Panc1 (cell line): ENCODE measurements around the gene ZFP62. TPM values are rescaled to one million over a fixed set of nuclear protein-coding genes. Genes with fewer than 3 reads are reported as not detected.

Experiments
- ATAC-seq: fragments of 200-7000 bp; cut with Tn5 transposase; 2 replicates; pipeline ENCODE4 v1.9.1; 2020; ENCODE audit warnings: mild to moderate bottlenecking, moderate library complexity
- BruUV-seq: library from RNA; stranded (reverse); fragments of 400-500 nt; replicated peaks from 2 replicates; lab custom pipeline; 2021; lab: Mats Ljungman, UMichigan
- CTCF ChIA-PET: fragments of 300-600 bp; sonication (Branson Sonifier 250); formaldehyde crosslinking; loops from one replicate; lab custom pipeline; 2022; ENCODE audit warnings: antibody characterized with exemption; lab: Charles Lee
- POLR2A ChIA-PET: fragments of 300-600 bp; sonication (Branson Sonifier 250); formaldehyde crosslinking; loops from one replicate; lab custom pipeline; 2022; ENCODE audit warnings: antibody characterized with exemption; lab: Charles Lee
- DNase-seq: peaks from one replicate; pipeline ENCODE4 v3.0.0-alpha.2; 2010; ENCODE audit warnings: low read depth, low spot score
- H3K27ac ChIP-seq: 2 replicates; pipeline ENCODE4 v1.5.1; 2011; ENCODE audit warnings: mild to moderate bottlenecking, low read length, inconsistent platforms
- H3K27me3 ChIP-seq: fragments of 200-500 bp; sonication (Bioruptor generic); 2 replicates; pipeline ENCODE4 v1.6.0; 2014; ENCODE audit warnings: low read length, inconsistent platforms; ENCODE audit not compliant: control insufficient read depth, insufficient read depth
- H3K36me3 ChIP-seq: fragments of 200-500 bp; sonication (Bioruptor generic); 2 replicates; pipeline ENCODE4 v1.5.1; 2014; ENCODE audit warnings: inconsistent platforms, mild to moderate bottlenecking, low read length, moderate library complexity; ENCODE audit not compliant: control insufficient read depth, insufficient read depth
- H3K4me1 ChIP-seq: 2 replicates; pipeline ENCODE4 v1.5.1; 2011; ENCODE audit warnings: inconsistent platforms, mild to moderate bottlenecking, low read length, moderate library complexity; ENCODE audit not compliant: control insufficient read depth, insufficient read depth
- H3K4me3 ChIP-seq, 2 experiments: 2 replicates each; pipeline ENCODE4 v1.5.1; 2011 to 2012; ENCODE audit warnings: low read depth in 2 of 2, low read length in 2 of 2, mild to moderate bottlenecking in 2 of 2, inconsistent platforms in 1 of 2, moderate library complexity in 1 of 2
- H3K9me3 ChIP-seq: fragments of 200-500 bp; sonication (Bioruptor generic); 2 replicates; pipeline ENCODE4 v1.5.1; 2014; ENCODE audit warnings: low read depth, mild to moderate bottlenecking, inconsistent platforms, low read length, moderate library complexity; ENCODE audit not compliant: control insufficient read depth, insufficient read depth
- POLR2AphosphoS5 ChIP-seq: IDR thresholded peaks from 2 replicates; pipeline ENCODE4 v1.6.1; 2012; ENCODE audit warnings: mild to moderate bottlenecking, low read depth, low read length, moderate library complexity
- SIN3A ChIP-seq: IDR thresholded peaks from 2 replicates; pipeline ENCODE4 v1.6.1; 2012; ENCODE audit warnings: low read depth, mild to moderate bottlenecking, low read length, moderate library complexity, borderline replicate concordance; ENCODE audit not compliant: insufficient read depth
- TCF7L2 ChIP-seq: IDR thresholded peaks from 2 replicates; pipeline ENCODE4 v1.6.1; 2011; ENCODE audit warnings: mild to moderate bottlenecking, low read depth, low read length, inconsistent platforms
- in situ Hi-C: cut with HindIII; loops from 2 replicates; pipeline ENCODE4 v1.10.0; 2016; ENCODE audit warnings: low sequenced_read_pairs, low pct_unique_long_range_greater_than_20kb
- intact Hi-C: fragments of 100-400 bp; cut with micrococcal nuclease; formaldehyde crosslinking; loops from one replicate; pipeline ENCODE4 v1.10.0; 2022; ENCODE audit not compliant: unreplicated experiment
- total RNA-seq: library from RNA; stranded (reverse); gene quantifications from one replicate; pipeline ENCODE4 v1.2.1, GENCODE V29; 2021; ENCODE audit not compliant: unreplicated experiment
- TF ChIP-seq, protein P1 (sequence below), 2 experiments: IDR thresholded peaks; 2 replicates each; pipeline ENCODE4 v1.6.1; 2011 to 2012; ENCODE audit warnings: low read depth in 2 of 2, control low read depth in 1 of 2, low read length in 1 of 2, mild to moderate bottlenecking in 1 of 2, moderate library complexity in 1 of 2; ENCODE audit not compliant: insufficient read depth in 1 of 2
- TF ChIP-seq, protein P2 (sequence below): fragments of 450-650 bp; IDR thresholded peaks from 2 replicates; pipeline ENCODE4 v1.5.1; 2017; ENCODE audit warnings: mild to moderate bottlenecking

The ZFP62 gene
- total RNA-seq, 1 experiment from 2014 or later = 17.8 TPM

DNA sequence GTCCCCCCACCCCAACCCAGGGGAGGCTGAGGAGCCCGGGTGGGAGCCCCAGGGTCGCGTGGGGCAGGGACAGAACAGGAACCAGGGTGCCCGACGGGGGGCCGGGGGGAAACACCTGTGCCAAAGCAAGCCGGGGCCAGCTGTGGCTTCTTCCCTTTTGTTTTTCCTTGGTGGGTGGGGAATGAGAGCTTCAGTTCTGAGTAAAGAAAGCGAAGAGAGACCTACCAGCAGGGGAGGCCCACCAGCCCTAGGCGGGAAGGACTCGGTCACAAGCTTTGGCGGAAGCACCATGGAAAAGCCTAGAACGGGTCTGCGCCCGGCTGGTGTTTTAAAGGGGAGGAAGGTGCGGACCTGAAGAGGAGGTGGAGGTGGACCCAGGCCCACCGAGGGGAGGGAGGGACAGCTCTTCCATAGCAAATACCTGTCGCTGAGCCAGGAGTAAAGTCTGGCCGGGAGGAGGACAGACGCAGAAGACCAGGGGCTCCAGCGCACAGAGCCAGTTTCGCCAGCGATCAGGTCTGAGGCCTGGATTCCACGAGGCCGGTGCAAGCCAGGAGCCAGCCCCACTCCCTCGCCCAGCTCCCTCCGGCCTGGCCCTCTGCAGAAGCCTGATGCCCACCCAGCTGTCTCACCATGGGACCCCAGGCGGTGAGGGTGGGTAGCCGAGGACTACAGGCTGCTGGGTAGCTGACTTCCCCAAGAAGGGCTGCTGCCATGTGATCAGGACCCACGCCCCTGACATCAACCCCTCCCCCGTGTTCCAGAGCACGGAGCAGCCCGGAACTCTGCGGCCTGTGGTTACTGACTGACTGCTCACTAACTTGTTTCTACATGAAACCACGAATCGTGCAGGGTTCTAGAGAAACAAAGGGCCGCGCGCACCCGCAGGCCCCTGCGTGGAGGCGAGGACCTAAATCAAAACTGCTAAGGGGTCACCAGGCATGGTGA lies 57.6 kb downstream of the ZFP62 start:
- peak overlapping the region; percentile 54 to 92 for H3K4me3 ChIP-seq
- peak overlapping the region; percentile 85 for H3K27ac ChIP-seq
- BruUV-seq = no TSS peak
- in situ Hi-C loops (no loop called here), intact Hi-C loops (loop anchor here (10.0 kb wide), 1 partner anchor 381 kb away; no protein-coding TSS in a partner anchor)
- H3K4me1 ChIP-seq = peaks cover 61% of the 10 kb centered on the region
- peak; percentile 17 for ATAC-seq
- no peaks in the 10 kb centered on the region; the same call in 1 of the 2 replicates for H3K36me3 ChIP-seq
- H3K9me3 ChIP-seq = no peaks in the 10 kb centered on the region
- DNase-seq = no peak
- TF ChIP-seq SIN3A = no peak
- TF ChIP-seq TCF7L2 = no peak
- TF ChIP-seq POLR2AphosphoS5 = no peak
- TF ChIP-seq, protein P1, sequence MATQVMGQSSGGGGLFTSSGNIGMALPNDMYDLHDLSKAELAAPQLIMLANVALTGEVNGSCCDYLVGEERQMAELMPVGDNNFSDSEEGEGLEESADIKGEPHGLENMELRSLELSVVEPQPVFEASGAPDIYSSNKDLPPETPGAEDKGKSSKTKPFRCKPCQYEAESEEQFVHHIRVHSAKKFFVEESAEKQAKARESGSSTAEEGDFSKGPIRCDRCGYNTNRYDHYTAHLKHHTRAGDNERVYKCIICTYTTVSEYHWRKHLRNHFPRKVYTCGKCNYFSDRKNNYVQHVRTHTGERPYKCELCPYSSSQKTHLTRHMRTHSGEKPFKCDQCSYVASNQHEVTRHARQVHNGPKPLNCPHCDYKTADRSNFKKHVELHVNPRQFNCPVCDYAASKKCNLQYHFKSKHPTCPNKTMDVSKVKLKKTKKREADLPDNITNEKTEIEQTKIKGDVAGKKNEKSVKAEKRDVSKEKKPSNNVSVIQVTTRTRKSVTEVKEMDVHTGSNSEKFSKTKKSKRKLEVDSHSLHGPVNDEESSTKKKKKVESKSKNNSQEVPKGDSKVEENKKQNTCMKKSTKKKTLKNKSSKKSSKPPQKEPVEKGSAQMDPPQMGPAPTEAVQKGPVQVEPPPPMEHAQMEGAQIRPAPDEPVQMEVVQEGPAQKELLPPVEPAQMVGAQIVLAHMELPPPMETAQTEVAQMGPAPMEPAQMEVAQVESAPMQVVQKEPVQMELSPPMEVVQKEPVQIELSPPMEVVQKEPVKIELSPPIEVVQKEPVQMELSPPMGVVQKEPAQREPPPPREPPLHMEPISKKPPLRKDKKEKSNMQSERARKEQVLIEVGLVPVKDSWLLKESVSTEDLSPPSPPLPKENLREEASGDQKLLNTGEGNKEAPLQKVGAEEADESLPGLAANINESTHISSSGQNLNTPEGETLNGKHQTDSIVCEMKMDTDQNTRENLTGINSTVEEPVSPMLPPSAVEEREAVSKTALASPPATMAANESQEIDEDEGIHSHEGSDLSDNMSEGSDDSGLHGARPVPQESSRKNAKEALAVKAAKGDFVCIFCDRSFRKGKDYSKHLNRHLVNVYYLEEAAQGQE (IDR thresholded peaks at IDR 0.05; ENCODE audit: insufficient read depth in 1 of 2, low read depth in 2 of 2, low read length in 1 of 2) = no peak
- TF ChIP-seq, protein P2, sequence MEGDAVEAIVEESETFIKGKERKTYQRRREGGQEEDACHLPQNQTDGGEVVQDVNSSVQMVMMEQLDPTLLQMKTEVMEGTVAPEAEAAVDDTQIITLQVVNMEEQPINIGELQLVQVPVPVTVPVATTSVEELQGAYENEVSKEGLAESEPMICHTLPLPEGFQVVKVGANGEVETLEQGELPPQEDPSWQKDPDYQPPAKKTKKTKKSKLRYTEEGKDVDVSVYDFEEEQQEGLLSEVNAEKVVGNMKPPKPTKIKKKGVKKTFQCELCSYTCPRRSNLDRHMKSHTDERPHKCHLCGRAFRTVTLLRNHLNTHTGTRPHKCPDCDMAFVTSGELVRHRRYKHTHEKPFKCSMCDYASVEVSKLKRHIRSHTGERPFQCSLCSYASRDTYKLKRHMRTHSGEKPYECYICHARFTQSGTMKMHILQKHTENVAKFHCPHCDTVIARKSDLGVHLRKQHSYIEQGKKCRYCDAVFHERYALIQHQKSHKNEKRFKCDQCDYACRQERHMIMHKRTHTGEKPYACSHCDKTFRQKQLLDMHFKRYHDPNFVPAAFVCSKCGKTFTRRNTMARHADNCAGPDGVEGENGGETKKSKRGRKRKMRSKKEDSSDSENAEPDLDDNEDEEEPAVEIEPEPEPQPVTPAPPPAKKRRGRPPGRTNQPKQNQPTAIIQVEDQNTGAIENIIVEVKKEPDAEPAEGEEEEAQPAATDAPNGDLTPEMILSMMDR = no peak; the same call in 1 of the 2 replicates
- ChIA-PET POLR2A (no interaction called here), CTCF (interaction anchor here (0.9 kb wide), 1 partner anchor 60 kb away, joined by 5 read pairs; no protein-coding TSS in a partner anchor)
- no peaks in the 10 kb centered on the region for H3K27me3 ChIP-seq

DNA sequence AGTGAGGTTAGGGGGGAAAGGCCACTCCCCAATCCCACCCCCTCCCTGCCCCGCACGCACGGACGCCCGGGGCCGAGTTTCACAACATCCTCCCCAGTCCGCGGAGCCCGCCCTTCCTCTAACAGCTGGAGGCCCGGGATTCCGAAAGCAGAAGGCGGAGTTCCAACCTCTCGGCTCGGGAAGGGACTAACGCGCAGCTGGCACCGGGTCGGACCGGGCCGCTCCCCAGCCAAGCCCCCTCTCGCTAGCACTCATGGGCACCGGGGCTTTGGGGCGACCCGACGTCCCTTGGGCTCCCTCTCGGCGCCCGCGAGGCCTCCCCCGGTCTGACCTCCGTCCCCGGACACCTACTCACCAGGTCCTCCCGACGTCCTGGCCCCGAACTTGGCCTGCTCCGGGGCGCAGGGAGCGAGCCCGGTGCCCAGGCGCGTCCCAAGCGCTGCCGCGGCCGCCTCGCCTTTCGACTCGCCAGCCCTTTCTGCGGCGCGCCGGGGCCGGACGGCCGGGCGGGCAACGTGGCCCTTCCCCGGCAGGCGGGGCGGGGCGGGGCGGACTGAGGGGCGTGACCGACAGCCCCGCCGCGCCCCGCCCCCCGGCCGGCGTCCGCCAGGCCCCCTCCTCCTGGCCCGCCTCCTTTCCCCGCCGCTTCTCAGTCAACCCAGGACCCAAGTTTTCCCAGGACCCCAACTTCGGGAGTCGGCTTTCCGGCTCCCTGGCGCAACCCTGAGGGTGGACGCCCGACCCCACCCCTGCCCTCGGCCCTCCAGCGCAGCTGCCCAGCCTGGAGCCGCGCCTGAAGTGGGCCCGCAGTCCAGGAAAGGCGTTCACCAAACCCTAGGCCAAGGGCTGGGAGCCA lies 58.5 kb downstream of the ZFP62 start, which contains the start of gene MGAT1:
Gene MGAT1 (minus strand): TSS at position 482 of the 856 bp plus-strand sequence. CDS start 9,835 bp downstream, outside the sequence.
- ATAC-seq = peak; percentile 89
- H3K4me3 ChIP-seq = peak within 1 kb of the TSS; percentile 71 to 92
- intact Hi-C loops (loop anchor here (10.0 kb wide), 1 partner anchor 382 kb away; no protein-coding TSS in a partner anchor), in situ Hi-C loops (no loop called here)
- no peaks in the 10 kb centered on the region for H3K27me3 ChIP-seq
- peak within 1 kb of the TSS; percentile 85 for H3K27ac ChIP-seq
- H3K4me1 ChIP-seq = peaks cover 52% of the 10 kb centered on the region
- no peaks in the 10 kb centered on the region for H3K9me3 ChIP-seq
- CTCF ChIA-PET = interaction anchor here (0.6 to 1.4 kb wide), 3 partner anchors 18 to 365 kb away, joined by 3 to 6 read pairs (median 5); no protein-coding TSS in a partner anchor
- no peaks in the 10 kb centered on the region; the same call in 1 of the 2 replicates for H3K36me3 ChIP-seq
- TF ChIP-seq POLR2AphosphoS5 (peak; percentile 79), SIN3A (0 out of 2 replicates have a peak, but pooled peaks have one; percentile 59), TCF7L2 (no peak)
- TF ChIP-seq, protein P1 (IDR thresholded peaks at IDR 0.05; ENCODE audit: insufficient read depth in 1 of 2, low read depth in 2 of 2, low read length in 1 of 2) = no peak
- TF ChIP-seq, protein P2 = no peak
- POLR2A ChIA-PET = no interaction called here
- BruUV-seq = no TSS peak
- DNase-seq = no peak
